NCI-H2196 (cell line): Measurements from ENCODE around the gene ZBED5.

Experiments
- DNase-seq: peaks from one replicate; lab custom pipeline; 2025; ENCODE audit not compliant: unreplicated experiment; lab: John Stamatoyannopoulos, UW

The ZBED5 gene

DNA sequence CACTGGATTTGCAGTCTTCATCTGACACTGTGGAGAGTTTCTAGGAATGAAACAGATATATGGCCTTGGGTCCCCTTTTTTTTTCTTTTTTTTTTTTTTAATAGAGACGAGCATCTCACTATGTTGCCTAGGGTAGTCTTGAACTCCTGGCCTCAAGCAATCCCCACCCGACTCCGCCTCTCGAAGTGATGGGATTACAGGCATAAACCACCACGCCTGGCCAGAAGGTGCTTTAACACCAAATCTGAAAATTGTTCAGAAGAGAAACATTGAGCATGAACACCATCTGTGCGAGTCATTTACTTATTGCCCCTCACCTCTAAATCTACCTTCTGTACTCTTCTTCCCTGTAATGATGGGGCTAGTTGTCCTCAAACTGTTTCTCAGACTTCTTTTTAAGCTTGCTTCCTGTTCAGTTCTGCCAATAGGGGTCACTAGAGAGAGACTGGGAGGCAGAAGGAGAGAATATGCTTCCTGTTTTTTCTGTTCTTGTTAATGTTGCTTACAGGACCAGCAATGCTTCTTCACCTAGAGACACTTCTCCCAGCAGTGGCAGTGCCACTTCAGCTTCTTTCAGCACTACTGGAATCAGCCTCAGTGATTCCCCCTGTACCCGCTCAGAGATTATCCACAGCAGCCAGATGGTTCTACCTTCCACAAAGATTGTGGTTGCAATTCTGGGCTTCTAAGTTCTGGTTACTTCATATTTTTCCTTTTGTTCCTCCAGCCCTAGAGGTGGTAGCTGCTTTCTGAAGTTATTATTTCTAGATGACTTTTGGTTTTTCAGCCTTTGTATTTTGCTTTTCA, 20.8 kb upstream of the ZBED5 start:
- DNase-seq: peak; percentile 23

DNA sequence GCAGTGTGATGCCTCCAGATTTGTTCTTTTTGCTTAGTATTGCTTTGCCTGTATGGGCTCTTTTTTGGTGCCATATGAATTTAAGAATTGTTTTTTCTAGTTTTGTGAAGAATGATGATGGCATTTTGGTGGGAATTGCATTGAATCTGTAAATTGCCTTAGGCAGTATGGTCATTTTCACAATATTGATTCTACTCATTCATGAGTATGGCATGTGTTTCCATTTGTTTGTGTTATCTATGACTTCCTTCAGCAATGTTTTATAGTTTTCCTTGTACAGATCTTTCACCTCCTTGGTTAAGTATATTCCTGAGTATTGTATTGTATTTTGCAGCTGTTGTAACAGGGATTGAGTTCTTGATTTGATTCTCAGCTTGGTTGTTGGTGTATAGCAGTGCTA, 18.3 kb upstream of the ZBED5 start:
- no peak for DNase-seq

- no peak for DNase-seq
Measured at GRCh38 chr11:10875430-10876021, 17.7 kb upstream of the ZBED5 start.

- no peak for DNase-seq
Measured at GRCh38 chr11:10872097-10872496, 14.2 kb upstream of the ZBED5 start.

GRCh38 chr11:10868352-10868751, 10.5 kb upstream of the ZBED5 start:
- DNase-seq: no peak

DNA sequence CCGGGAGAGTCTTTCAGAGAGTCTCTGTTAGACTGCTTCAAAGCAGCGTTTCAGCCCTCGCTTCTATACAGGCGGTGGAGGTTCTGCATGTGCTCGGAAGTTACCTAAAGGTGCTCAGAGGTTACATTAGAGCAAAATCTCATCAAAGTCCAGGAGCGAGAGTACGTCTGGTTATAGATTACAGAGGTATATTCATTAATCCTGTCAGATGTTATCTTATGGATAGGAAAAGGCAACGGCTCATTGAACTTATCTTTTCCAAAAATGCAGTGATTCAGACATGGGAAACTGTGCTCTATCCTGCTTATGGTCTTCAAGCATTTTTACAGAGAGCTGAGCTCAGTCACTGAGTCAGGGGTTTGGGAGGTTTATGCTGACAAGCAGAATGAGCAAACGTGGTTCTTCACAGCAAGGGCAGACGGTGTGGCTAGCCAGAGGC, 9.1 kb upstream of the ZBED5 start:
- no peak for DNase-seq

DNA sequence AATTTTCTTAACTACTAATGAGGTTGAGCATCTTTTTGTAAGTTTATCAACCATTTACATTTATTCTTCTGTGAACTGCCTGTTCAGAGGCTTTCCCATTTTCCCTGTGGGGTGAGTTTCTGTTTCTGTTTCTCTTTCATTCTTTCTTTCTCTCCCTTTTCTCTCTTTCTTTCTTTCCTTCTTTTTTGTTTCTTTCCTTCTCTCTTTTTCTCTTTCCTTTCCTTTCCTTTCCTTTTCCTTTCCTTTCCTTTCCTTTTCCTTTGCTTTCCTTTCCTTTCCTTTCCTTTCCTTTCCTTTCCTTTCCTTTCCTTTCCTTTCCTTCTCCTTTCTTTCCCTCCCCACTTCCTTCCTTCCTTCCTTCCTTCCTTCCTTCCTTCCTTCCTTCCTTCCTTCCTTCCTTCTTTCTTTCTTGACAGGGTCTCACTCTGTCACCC, 8.0 kb upstream of the ZBED5 start:
- no peak for DNase-seq

DNA sequence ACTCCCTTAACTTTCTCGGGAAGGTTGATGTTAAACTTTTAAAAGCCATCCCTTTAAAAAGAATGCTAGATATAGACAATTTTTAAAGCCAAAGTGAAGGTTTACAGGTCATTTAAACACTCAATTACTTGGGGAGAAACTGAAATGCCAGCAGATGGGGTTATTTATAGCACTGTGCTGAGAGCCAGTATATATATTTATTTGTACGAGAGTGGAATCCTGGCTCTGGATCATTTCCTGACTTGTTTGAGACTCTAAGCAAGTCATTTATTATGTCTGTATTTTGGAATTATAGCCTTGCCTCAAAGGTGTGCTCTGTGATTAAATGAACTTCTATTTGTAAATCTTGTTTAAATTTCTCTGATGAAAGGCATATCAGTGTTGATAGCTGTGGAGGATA, 6.8 kb upstream of the ZBED5 start:
- DNase-seq: no peak

GRCh38 chr11:10862446-10862845, 4.6 kb upstream of the ZBED5 start:
- DNase-seq: no peak

- no peak for DNase-seq
Measured at GRCh38 chr11:10861799-10862198, 3.9 kb upstream of the ZBED5 start.

DNA sequence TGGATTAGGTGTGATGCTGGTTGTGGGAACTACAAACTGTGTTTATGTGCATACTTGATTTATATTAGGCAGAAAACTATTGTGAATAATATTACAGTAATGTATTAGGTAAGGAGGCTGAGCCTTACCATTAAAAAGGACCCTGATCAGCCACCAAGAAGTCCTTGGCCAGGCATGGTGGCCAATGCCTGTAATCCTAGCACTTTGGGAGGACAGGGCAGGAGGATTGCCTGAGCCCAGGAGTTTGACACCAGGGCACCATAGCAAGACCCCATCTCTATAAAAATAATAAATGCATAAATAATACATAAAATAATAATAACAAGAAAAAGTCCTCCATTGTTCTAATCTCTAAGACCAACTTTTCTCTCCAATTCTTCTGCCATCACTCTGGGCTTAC, 3.2 kb upstream of the ZBED5 start:
- DNase-seq: no peak

DNA sequence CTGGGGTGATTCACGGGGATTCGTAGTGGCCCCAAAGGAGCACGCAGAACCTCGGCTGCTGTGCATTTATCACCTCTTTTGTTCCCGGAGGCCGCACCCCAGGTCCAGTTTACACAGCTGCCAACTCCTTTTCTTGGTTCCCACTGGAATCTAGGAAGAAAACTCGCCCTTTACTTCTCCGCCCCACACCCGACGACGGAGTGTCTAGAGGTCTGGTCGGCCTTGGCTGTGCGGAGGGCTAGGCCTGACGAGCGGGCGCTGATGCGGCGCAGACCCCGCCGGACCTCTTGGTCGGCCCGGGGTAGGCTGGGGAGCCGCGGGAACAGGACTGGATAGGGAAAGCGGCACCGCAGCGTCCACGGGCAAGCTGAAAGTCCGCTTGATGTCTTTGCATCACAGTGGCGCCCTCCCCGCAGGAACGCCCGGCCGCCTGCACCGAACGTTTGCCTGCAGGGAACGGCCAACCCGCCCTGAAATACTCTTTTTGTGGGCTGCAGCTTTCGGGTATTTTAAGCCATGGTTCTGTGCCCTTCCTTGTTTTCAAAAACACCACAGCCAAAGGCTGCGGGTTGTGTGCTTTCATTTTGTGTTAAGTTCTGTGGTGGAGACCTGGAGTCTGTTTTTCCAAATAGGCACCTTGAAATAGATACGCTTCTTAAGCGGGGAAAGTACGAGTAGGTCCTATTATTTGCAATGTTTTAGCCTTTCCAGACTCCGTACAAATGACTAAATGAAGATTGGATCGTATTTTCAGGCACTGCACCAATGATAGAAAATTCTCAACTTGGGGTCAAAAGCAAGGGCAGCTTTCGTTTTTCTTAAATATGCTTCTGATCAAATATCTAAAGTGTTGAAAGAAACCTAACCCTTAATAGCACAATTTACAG, 829 bp upstream of the ZBED5 start:
- DNase-seq: peak; percentile 69

DNA sequence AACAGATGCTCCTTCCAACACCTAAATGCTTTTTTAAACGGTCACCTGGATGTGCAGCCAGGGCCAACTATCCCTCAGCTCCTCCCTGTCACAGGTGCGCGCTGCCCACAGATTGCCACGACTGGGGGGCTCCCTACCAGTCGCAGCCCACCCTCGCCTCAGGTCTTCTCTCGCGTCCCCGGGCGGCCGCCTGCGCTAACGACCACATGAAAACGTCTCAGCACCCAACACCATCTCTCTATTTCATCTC, 469 bp downstream of the ZBED5 start:
- no peak for DNase-seq

- DNase-seq: peak; percentile 24
Measured at GRCh38 chr11:10856689-10857458, 979 bp downstream of the ZBED5 start.

DNA sequence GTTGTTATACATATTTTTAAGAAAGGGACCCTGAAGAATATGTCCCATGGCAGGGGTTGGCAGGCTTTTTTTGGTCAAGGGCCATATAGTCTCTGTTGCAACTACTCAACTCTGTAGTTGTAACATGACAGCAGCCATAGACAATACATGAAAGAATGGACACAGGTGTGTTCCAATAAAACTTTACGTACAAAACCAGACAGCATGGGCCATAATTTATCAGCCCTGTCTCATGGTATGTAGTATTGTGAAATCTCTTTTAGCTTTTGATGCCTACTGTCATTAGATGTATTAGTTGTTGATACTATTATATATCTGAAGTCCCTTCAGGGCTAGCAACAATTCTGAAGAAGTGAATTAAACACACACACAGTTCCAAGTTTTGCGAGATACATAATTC, 2.6 kb downstream of the ZBED5 start:
- no peak for DNase-seq

DNA sequence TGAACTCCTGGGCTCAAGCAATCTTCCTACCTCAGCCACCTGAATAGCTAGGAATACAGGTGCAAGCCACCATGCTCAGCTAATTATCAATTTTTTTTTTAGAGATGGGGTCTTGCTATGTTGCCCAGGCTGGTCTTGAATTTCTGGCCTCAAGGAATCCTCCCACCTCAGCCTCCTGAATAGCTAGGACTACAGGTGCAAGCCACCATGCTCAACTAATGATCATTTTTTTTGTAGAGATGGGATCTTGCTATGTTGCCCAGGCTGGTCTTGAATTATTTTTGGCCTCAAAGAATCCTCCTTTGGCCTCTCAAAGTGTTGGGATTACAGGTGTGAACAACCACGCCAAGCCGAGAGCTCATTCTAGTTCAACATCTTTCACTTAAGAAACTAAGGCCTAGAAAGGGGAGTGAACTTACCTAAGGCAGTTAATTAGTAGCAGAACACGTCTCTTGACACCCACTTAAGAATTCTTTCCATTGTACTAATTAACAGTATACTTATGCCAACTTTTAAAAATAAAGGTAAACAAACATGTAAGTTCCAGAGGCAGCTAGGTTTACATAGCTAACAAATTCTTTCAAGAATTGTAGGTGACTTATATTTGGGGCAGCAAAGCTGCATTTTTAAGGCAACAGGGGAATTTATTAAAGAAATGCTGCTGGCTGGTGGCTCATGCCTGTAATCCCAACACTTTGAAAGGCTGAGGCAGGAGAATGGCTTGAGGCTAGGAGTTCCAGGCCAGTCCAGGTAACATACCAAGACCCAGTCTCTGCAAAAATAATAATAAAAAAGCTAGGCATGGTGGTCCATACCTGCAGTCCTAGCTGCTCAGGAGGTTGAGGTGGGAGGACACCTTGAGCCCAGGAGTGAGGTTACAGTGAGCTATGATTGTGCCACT, 9.6 kb downstream of the ZBED5 start:
- DNase-seq: no peak

GRCh38 chr11:10846660-10847059, 11.2 kb downstream of the ZBED5 start:
- no peak for DNase-seq

DNA sequence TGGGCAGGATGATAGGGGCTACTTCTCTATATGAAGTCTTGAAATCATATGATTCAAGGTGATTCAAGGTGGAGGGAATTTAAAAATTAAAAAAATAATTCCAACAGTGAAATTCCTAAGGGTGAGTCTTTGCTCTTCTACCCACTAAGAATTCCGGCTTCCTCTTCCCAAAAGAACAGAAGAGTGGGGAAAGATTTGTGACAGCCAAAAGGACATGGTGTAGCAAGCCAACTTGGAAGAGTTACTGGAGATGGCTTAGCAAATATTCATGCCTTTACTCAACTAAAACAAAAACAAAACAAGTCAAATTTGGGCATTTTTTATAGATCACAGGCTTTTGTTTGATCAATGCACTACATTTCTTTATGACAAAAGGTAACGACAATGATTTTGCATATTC, 12.3 kb downstream of the ZBED5 start:
- DNase-seq: no peak

DNA sequence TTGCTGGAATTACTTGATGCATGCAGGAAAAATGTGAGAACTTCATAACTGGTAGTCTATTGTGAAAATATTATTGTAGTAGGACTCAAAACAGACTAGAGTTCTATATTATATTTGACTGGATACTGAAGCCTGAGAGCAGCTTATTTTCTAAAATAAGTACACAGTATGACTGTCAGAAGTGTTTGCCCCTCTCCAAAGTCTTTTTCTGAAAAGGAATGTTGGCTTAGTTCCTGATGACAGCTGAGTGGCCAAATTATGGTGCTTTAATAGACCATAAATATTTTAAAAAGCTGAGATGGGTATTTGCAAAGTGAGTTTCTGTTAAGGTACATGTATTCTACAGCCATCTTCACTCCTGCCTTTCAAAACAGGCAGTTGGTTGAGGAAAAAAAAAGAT, 13.1 kb downstream of the ZBED5 start:
- DNase-seq: no peak

- no peak for DNase-seq
Measured at GRCh38 chr11:10844356-10844755, 13.5 kb downstream of the ZBED5 start.
